Measurements from ENCODE around the gene PDGFA.

Gene PDGFA

GRCh38 chr7:516606-517456, 2.8 kb downstream of the PDGFA start:
- peak in 1 of 3 experiments; percentile 38 for DNase-seq (ENCODE audit: low read depth in 3 of 3)

GRCh38 chr7:516216-516605, 3.4 kb downstream of the PDGFA start:
- no peak for DNase-seq (ENCODE audit: low read depth in 3 of 3)

- DNase-seq (ENCODE audit: low read depth in 3 of 3), result no peak
These were observed 4.0 kb downstream of the PDGFA start for GRCh38 chr7:515628-516027.

- no peak for DNase-seq (ENCODE audit: low read depth in 3 of 3)
These were observed 4.7 kb downstream of the PDGFA start for GRCh38 chr7:514651-515598.

- DNase-seq (ENCODE audit: low read depth in 3 of 3), result no peak
These were observed 5.4 kb downstream of the PDGFA start for GRCh38 chr7:514242-514641.

GRCh38 chr7:513521-514166, 6.0 kb downstream of the PDGFA start:
- no peak for DNase-seq (ENCODE audit: low read depth in 3 of 3)

- DNase-seq (ENCODE audit: low read depth in 3 of 3), result no peak
These were observed 6.9 kb downstream of the PDGFA start for GRCh38 chr7:512541-513311.

- DNase-seq (ENCODE audit: low read depth in 3 of 3), result no peak
These were observed 7.5 kb downstream of the PDGFA start for GRCh38 chr7:512146-512510.

GRCh38 chr7:511476-512145, 8.0 kb downstream of the PDGFA start:
- DNase-seq (ENCODE audit: low read depth in 3 of 3), result no peak

GRCh38 chr7:510782-511281, 8.8 kb downstream of the PDGFA start:
- no peak for DNase-seq (ENCODE audit: low read depth in 3 of 3)

- DNase-seq (ENCODE audit: low read depth in 3 of 3), result no peak
These were observed 9.5 kb downstream of the PDGFA start for GRCh38 chr7:510131-510481.

GRCh38 chr7:509426-510130, 10.1 kb downstream of the PDGFA start:
- DNase-seq (ENCODE audit: low read depth in 3 of 3), result no peak

GRCh38 chr7:508461-509170, 11.0 kb downstream of the PDGFA start:
- DNase-seq (ENCODE audit: low read depth in 3 of 3), result no peak

GRCh38 chr7:507623-508300, 11.9 kb downstream of the PDGFA start:
- no peak for DNase-seq (ENCODE audit: low read depth in 3 of 3)

- no peak for DNase-seq (ENCODE audit: low read depth in 3 of 3)
These were observed 12.6 kb downstream of the PDGFA start for GRCh38 chr7:506921-507622.

- DNase-seq (ENCODE audit: low read depth in 3 of 3), result no peak
These were observed 13.2 kb downstream of the PDGFA start for GRCh38 chr7:506391-506831.

- DNase-seq (ENCODE audit: low read depth in 3 of 3), result no peak
These were observed 14.5 kb downstream of the PDGFA start for GRCh38 chr7:505171-505570.
